Astrocyte of the hippocampus (primary cell): ENCODE measurements around the gene SGPL1.

ENCODE experiments used
- DNase-seq: peaks from one replicate; pipeline ENCODE4 v3.0.0; 2011; ENCODE audit warnings: low read depth, low spot score

The SGPL1 gene

GRCh38 chr10:70810967-70811366 lies 4.8 kb upstream of the SGPL1 start:
- no peak for DNase-seq

GRCh38 chr10:70811881-70812280 lies 3.9 kb upstream of the SGPL1 start:
- no peak for DNase-seq

GRCh38 chr10:70812814-70813213 lies 2.9 kb upstream of the SGPL1 start:
- DNase-seq, result no peak

- DNase-seq, result no peak
Measured at GRCh38 chr10:70814126-70814525, 1.6 kb upstream of the SGPL1 start.

- DNase-seq, result peak; percentile 95
Measured at GRCh38 chr10:70816220-70816894, 609 bp downstream of the SGPL1 start.

- no peak for DNase-seq
Measured at GRCh38 chr10:70820976-70821750, 5.4 kb downstream of the SGPL1 start.

GRCh38 chr10:70822076-70822820 lies 6.5 kb downstream of the SGPL1 start:
- no peak for DNase-seq

GRCh38 chr10:70827086-70827757 lies 11.5 kb downstream of the SGPL1 start:
- DNase-seq, result no peak

- no peak for DNase-seq
Measured at GRCh38 chr10:70828923-70829322, 13.2 kb downstream of the SGPL1 start.

GRCh38 chr10:70829543-70829942 lies 13.8 kb downstream of the SGPL1 start:
- no peak for DNase-seq

- DNase-seq, result no peak
Measured at GRCh38 chr10:70830164-70830563, 14.4 kb downstream of the SGPL1 start.

GRCh38 chr10:70832221-70832620 lies 16.5 kb downstream of the SGPL1 start:
- no peak for DNase-seq

- peak; percentile 89 for DNase-seq
Measured at GRCh38 chr10:70832852-70833528, 17.2 kb downstream of the SGPL1 start.

- DNase-seq, result no peak
Measured at GRCh38 chr10:70833601-70834000, 17.9 kb downstream of the SGPL1 start.

GRCh38 chr10:70834021-70834420 lies 18.3 kb downstream of the SGPL1 start:
- DNase-seq, result no peak

GRCh38 chr10:70834441-70835151 lies 18.8 kb downstream of the SGPL1 start:
- no peak for DNase-seq

- no peak for DNase-seq
Measured at GRCh38 chr10:70836319-70836718, 20.6 kb downstream of the SGPL1 start.

GRCh38 chr10:70837660-70838059 lies 21.9 kb downstream of the SGPL1 start:
- DNase-seq, result no peak

- DNase-seq, result no peak
Measured at GRCh38 chr10:70838270-70838805, 22.6 kb downstream of the SGPL1 start.

GRCh38 chr10:70840836-70841235 lies 25.1 kb downstream of the SGPL1 start:
- DNase-seq, result no peak
